Endothelial cell of umbilical vein (primary cell): Measurements from ENCODE around the gene SNRNP27. TPM values are rescaled to one million over a fixed set of nuclear protein-coding genes. Genes with fewer than 3 reads are reported as not detected.
A peak's percentile ranks its signal among the peaks of the same experiment; 100 is the strongest.

ENCODE experiments used
- BruUV-seq: library from RNA; stranded (reverse); fragments of 400-500 nt; replicated peaks from 2 replicates; lab custom pipeline; 2021; lab: Mats Ljungman, UMichigan
- CTCF ChIA-PET: fragments of 300-600, 350-600 bp; sonication (Branson Sonifier 250); formaldehyde crosslinking; loops from one replicate; lab custom pipeline; 2021; ENCODE audit warnings: antibody characterized with exemption, inconsistent platforms; lab: Charles Lee
- POLR2A ChIA-PET: fragments of 300-600, 350-600 bp; sonication (Branson Sonifier 250); formaldehyde crosslinking; loops from one replicate; lab custom pipeline; 2021; ENCODE audit warnings: antibody characterized with exemption, inconsistent platforms; lab: Charles Lee
- DNase-seq: peaks from one replicate; pipeline ENCODE4 v3.0.0-alpha.2; 2011; ENCODE audit warnings: low read depth, low spot score
- FAIRE-seq: peaks from 2 replicates; lab custom pipeline; 2011; peaks lifted over from hg19 to GRCh38; lab: Jason Lieb, UNC
- H2AFZ ChIP-seq: 2 replicates; pipeline ENCODE4 v1.6.0; 2012; ENCODE audit warnings: low read depth, low read length, control low read depth, inconsistent platforms
- H3K27ac ChIP-seq: 2 replicates; pipeline ENCODE4 v1.5.1; 2011; ENCODE audit warnings: low read depth, mild to moderate bottlenecking, control low read depth, low read length, moderate library complexity; ENCODE audit not compliant: insufficient read depth
- H3K27me3 ChIP-seq, 2 experiments: 2 replicates each; pipeline versions ENCODE4 v1.6.0 to v1.6.1; 2011; ENCODE audit warnings: low read length in 2 of 2, mixed read lengths in 1 of 2; ENCODE audit not compliant: control insufficient read depth in 2 of 2, insufficient read depth in 2 of 2
- H3K36me3 ChIP-seq, 2 experiments: 2 replicates in 1 of 2; 3 replicates in 1 of 2; pipeline ENCODE4 v1.5.1; 2011; ENCODE audit warnings: low read length in 2 of 2, mild to moderate bottlenecking in 1 of 2, moderate library complexity in 1 of 2; ENCODE audit not compliant: control insufficient read depth in 2 of 2, insufficient read depth in 2 of 2; ENCODE audit errors: extremely low read depth in 1 of 2
- H3K4me1 ChIP-seq: 3 replicates; pipeline ENCODE4 v1.5.1; 2011; ENCODE audit warnings: mild to moderate bottlenecking, low read length; ENCODE audit not compliant: control insufficient read depth, insufficient read depth; ENCODE audit errors: extremely low read depth
- H3K4me2 ChIP-seq: 2 replicates; pipeline ENCODE4 v1.6.1; 2011; ENCODE audit warnings: low read length, control low read depth, mixed read lengths; ENCODE audit not compliant: insufficient read depth
- H3K4me3 ChIP-seq, 3 experiments: fragments of 200-600 bp in 1 of 3; sonication (generic), shearing (Covaris generic) in 1 of 3; replicated peaks in 1 of 3; 2 replicates each; pipeline ENCODE4 v1.5.1; 2011 to 2016; ENCODE audit warnings: control low read depth in 3 of 3, low read length in 3 of 3, mild to moderate bottlenecking in 2 of 3, inconsistent platforms in 1 of 3, low read depth in 1 of 3, moderate library complexity in 1 of 3; ENCODE audit not compliant: insufficient read depth in 1 of 3
- H3K79me2 ChIP-seq: 2 replicates; pipeline ENCODE4 v1.6.0; 2012; ENCODE audit warnings: low read length, inconsistent platforms; ENCODE audit not compliant: control insufficient read depth, insufficient read depth
- H3K9ac ChIP-seq: replicated peaks from 2 replicates; pipeline ENCODE3; 2011; ENCODE audit warnings: low read length, control low read depth; ENCODE audit not compliant: insufficient read depth; ENCODE audit errors: extremely low read depth
- H3K9me1 ChIP-seq: replicated peaks from 3 replicates; pipeline ENCODE4 v1.6.0; 2011; ENCODE audit warnings: mild to moderate bottlenecking, low read length; ENCODE audit not compliant: control insufficient read depth, insufficient read depth; ENCODE audit errors: extremely low read depth
- H3K9me3 ChIP-seq: replicated peaks from 2 replicates; pipeline ENCODE4 v1.5.1; 2012; ENCODE audit warnings: low read length, inconsistent platforms; ENCODE audit not compliant: control insufficient read depth, insufficient read depth
- H4K20me1 ChIP-seq: replicated peaks from 2 replicates; pipeline ENCODE3; 2011; ENCODE audit warnings: mild to moderate bottlenecking, low read length; ENCODE audit not compliant: control insufficient read depth, insufficient read depth; ENCODE audit errors: extremely low read depth
- EZH2 ChIP-seq: IDR thresholded peaks from 2 replicates; pipeline ENCODE4 v1.6.1; 2012; ENCODE audit warnings: borderline replicate concordance, low read depth, mild to moderate bottlenecking, moderate library complexity, low read length, inconsistent platforms; ENCODE audit not compliant: severe bottlenecking
- FOS ChIP-seq: IDR thresholded peaks from 2 replicates; pipeline ENCODE4 v1.6.1; 2011; ENCODE audit warnings: mild to moderate bottlenecking, low read length, moderate library complexity, borderline replicate concordance; ENCODE audit not compliant: insufficient read depth
- GATA2 ChIP-seq: IDR thresholded peaks from 2 replicates; pipeline ENCODE4 v1.7.0; 2011; ENCODE audit warnings: low read depth, mild to moderate bottlenecking, moderate library complexity, mixed read lengths, low read length; ENCODE audit not compliant: insufficient read length, insufficient read depth
- JUN ChIP-seq: IDR thresholded peaks from 2 replicates; pipeline ENCODE4 v1.6.1; 2011; ENCODE audit warnings: borderline replicate concordance, low read depth; ENCODE audit not compliant: insufficient read length, insufficient read depth
- MYC ChIP-seq: IDR thresholded peaks from one replicate; pipeline ENCODE4 v1.6.1; 2011; ENCODE audit warnings: mild to moderate bottlenecking, low read depth, low read length
- POLR2A ChIP-seq: IDR thresholded peaks from 2 replicates; pipeline ENCODE4 v1.6.1; 2012; ENCODE audit warnings: low read depth, mild to moderate bottlenecking, control low read depth, low read length
- POLR2AphosphoS5 ChIP-seq: IDR thresholded peaks from 2 replicates; pipeline ENCODE4 v1.6.1; 2012; ENCODE audit warnings: low read depth, mild to moderate bottlenecking, control low read depth, low read length, moderate library complexity; ENCODE audit not compliant: insufficient read depth
- dilution Hi-C: fragments of 300-500 bp; cut with MboI; formaldehyde crosslinking; loops from one replicate; pipeline ENCODE4 v1.15.0; 2019; ENCODE audit warnings: low sequenced_read_pairs; ENCODE audit not compliant: extremely low pct_ligation_motif_present
- intact Hi-C: fragments of 100-400 bp; cut with micrococcal nuclease; formaldehyde crosslinking; loops from one replicate; pipeline ENCODE4 v1.10.0; 2022
- polyA plus RNA-seq, 4 experiments: library from polyadenylated mRNA; depleted of rRNA in 3 of 4; stranded (reverse) in 3 of 4; unstranded in 1 of 4; fragments of >200 nt; gene quantifications; 2 replicates each; pipeline versions ENCODE4 v1.2.1 to v1.2.3, GENCODE V29; 2011 to 2012; ENCODE audit warnings: missing spikeins in 1 of 4
- total RNA-seq: library from RNA; stranded (reverse); gene quantifications from 2 replicates; pipeline ENCODE4 v1.2.3, GENCODE V29; 2021
- TF ChIP-seq, protein P1 (sequence below), 2 donors: IDR thresholded peaks; 1 replicate in 1 of 2; 2 replicates in 1 of 2; pipeline ENCODE4 v1.5.1; 2011; ENCODE audit warnings: low read length in 2 of 2, mild to moderate bottlenecking in 2 of 2, moderate library complexity in 2 of 2, control low read depth in 1 of 2, inconsistent platforms in 1 of 2, low read depth in 1 of 2; ENCODE audit not compliant: insufficient read depth in 1 of 2; ENCODE audit errors: extremely low read depth in 1 of 2
- TF ChIP-seq, protein P2 (sequence below): IDR thresholded peaks from 2 replicates; pipeline ENCODE4 v1.6.1; 2011; ENCODE audit not compliant: insufficient read depth, insufficient read length

Gene SNRNP27
- total and polyA plus RNA-seq, 2 donors (not counting 3 experiments of a cell fraction or from before 2014, with no cell fraction given) = 12.7 to 50.6 TPM

DNA sequence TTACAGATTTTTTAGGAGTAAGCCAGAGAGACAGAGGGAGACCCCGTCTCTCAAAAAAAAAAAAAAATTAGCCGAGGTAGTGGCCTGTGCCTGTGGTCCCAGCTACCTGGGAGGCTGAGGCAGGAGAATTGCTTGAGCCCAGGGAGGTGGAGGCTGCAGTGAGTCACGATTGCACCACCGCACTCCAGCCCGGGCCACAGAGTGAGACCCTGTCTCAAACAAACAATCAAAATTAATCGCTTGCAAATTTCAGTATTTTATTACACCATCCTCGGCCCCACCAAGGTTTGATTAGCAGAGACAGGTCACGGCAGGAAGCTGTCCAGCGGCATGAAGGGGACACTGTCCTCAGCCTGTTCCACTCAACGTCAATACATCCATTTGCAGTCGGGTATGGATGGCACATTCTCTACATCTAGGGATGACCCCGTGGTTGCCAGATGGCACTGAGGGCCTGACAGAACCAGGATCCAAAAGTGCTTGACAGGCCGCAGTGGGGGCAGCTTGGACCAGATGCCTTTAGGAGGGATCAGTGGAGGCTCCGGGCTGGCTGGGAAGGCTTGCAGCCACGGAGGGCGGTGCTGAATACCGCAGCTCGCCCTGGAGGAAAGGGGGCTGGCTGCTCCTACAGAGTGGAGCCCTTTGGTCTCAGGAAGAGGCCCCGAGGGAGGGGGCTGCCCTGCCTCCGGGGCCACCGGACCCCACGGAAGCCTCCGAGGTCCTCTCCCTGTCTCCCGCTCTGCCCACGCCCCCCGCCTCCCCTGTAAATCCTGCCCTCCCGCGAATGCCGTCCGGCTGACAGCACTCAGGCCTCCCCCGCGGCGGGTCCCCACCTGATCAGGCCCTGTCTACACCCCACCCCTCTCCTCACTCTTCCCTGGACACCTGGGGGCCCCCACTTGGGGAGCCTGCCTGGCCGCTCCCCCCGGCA is 54.5 kb downstream of the SNRNP27 start:
- H2AFZ ChIP-seq = peak overlapping the region; percentile 33
- peaks cover 25% of the 10 kb centered on the region for H3K4me1 ChIP-seq
- H4K20me1 ChIP-seq = no peaks in the 10 kb centered on the region
- H3K27ac ChIP-seq = no peak overlapping the region
- ChIA-PET POLR2A (interaction anchor here (0.8 kb wide), 1 partner anchor 13 kb away, joined by 7 read pairs; no protein-coding TSS in a partner anchor), CTCF (interaction anchor here (5.3 kb wide), 1 partner anchor 14 kb away, joined by 19 read pairs; no protein-coding TSS in a partner anchor)
- no peaks in the 10 kb centered on the region for H3K79me2 ChIP-seq
- no peak overlapping the region for H3K4me2 ChIP-seq
- no peaks in the 10 kb centered on the region for H3K9me1 ChIP-seq
- no peak for DNase-seq
- intact Hi-C loops = loop anchor here (5.0 kb wide), 1 partner anchor 54 kb away; no protein-coding TSS in a partner anchor
- BruUV-seq = no TSS peak
- FAIRE-seq = no peak
- no peaks in the 10 kb centered on the region for H3K27me3 ChIP-seq
- no peaks in the 10 kb centered on the region for H3K9me3 ChIP-seq
- no peak overlapping the region for H3K9ac ChIP-seq
- no peaks in the 10 kb centered on the region for H3K36me3 ChIP-seq
- TF ChIP-seq GATA2 = no peak
- no peak for TF ChIP-seq POLR2AphosphoS5
- TF ChIP-seq FOS = no peak
- TF ChIP-seq, protein P1, sequence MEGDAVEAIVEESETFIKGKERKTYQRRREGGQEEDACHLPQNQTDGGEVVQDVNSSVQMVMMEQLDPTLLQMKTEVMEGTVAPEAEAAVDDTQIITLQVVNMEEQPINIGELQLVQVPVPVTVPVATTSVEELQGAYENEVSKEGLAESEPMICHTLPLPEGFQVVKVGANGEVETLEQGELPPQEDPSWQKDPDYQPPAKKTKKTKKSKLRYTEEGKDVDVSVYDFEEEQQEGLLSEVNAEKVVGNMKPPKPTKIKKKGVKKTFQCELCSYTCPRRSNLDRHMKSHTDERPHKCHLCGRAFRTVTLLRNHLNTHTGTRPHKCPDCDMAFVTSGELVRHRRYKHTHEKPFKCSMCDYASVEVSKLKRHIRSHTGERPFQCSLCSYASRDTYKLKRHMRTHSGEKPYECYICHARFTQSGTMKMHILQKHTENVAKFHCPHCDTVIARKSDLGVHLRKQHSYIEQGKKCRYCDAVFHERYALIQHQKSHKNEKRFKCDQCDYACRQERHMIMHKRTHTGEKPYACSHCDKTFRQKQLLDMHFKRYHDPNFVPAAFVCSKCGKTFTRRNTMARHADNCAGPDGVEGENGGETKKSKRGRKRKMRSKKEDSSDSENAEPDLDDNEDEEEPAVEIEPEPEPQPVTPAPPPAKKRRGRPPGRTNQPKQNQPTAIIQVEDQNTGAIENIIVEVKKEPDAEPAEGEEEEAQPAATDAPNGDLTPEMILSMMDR (IDR thresholded peaks at IDR 0.05; ENCODE audit: extremely low read depth in 1 of 2, insufficient read depth in 1 of 2, low read depth in 1 of 2, low read length in 2 of 2) = no peak
- TF ChIP-seq POLR2A = no peak
- TF ChIP-seq EZH2 = no peak
- no peak for TF ChIP-seq MYC
- TF ChIP-seq, protein P2, sequence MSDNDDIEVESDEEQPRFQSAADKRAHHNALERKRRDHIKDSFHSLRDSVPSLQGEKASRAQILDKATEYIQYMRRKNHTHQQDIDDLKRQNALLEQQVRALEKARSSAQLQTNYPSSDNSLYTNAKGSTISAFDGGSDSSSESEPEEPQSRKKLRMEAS = no peak
- no peak for TF ChIP-seq JUN
- H3K4me3 ChIP-seq = no peak overlapping the region
- dilution Hi-C loops = no loop called here
